Measurements from ENCODE around the gene CER1.

CER1 gene

DNA sequence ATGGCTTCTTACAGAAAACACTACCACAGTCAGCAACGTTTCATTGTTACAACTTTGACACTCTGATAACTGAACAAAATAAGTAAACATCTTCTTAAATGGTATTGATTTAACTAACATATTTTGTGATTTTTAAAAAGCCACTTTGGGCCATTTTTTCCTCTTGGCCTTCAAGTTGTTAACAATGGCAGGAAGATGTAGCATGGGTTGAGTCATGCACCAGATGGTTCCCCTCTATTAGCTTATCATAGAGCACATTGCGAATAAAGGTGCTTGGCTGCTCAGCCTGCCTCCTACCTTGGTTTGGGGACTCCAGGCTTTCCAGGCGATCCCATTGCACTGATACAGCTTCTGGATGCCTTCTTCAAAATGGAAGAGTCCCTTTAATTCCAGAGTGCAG, 24.1 kb upstream of the CER1 start:
- no peak overlapping the region for H3K27ac Mint-ChIP-seq
- no peak overlapping the region for H3K4me3 Mint-ChIP-seq
- ATAC-seq (replicated peaks) (no peak), DNase-seq (no peak)
- H3K9me3 Mint-ChIP-seq: peaks cover 0 to 7% of the 10 kb centered on the region in 2 donors
- no peaks in the 10 kb centered on the region for H3K36me3 Mint-ChIP-seq (ENCODE audit: insufficient read depth)
- H3K4me1 Mint-ChIP-seq (ENCODE audit: low read depth in 2 of 2): no peaks in the 10 kb centered on the region
- H3K27me3 Mint-ChIP-seq: peaks cover 33 to 41% of the 10 kb centered on the region in 2 donors

DNA sequence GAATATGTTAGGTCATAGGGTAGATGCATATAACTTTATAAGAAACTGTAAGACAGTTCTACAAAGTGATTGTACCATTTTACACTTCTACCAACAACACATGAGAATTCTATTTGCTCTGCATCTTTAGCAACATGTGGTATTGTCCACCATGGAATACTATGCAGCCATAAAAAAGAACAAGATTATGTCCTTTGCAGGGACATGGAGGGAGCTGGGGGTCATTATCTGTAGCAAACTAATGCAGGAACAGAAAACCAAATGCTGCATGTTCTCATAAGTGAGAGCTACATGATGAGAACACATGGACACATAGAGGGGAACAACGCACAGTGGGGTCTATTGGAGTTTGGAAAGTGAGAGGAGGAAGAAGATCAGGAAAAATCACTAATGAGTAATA, 22.2 kb upstream of the CER1 start:
- peaks cover 0 to 7% of the 10 kb centered on the region in 2 donors for H3K9me3 Mint-ChIP-seq

DNA sequence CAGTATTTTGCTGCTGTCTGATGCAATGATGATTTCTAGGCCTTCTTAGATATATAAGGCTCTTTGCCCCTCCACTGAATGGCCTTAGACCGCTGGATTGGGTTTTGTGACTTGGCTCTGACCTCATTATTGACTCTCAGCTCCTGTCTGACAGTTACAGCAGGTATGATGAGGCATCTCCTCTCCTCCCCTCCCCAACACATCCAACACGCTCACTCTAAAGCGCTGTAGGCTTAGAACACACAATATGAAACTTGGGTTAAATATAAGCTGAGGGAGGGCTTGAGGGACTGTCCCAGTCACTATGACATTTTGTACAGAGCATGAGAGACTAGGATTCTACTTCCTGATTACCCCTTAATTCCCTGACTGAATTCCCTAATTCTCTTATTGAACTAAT, 18.8 kb upstream of the CER1 start:
- ATAC-seq (replicated peaks) (no peak), DNase-seq (no peak)
- peaks cover 19 to 22% of the 10 kb centered on the region in 2 donors for H3K27me3 Mint-ChIP-seq
- H3K27ac Mint-ChIP-seq: no peak overlapping the region
- H3K4me1 Mint-ChIP-seq (ENCODE audit: low read depth in 2 of 2): no peaks in the 10 kb centered on the region
- H3K4me3 Mint-ChIP-seq: no peak overlapping the region
- H3K36me3 Mint-ChIP-seq (ENCODE audit: insufficient read depth): no peaks in the 10 kb centered on the region
- H3K9me3 Mint-ChIP-seq: peaks cover 0 to 7% of the 10 kb centered on the region in 2 donors

More for the DNA sequence above, 22.2 kb upstream of the CER1 start:
- no peak for DNase-seq
- H3K4me1 Mint-ChIP-seq (ENCODE audit: low read depth in 2 of 2): no peaks in the 10 kb centered on the region
- no peak overlapping the region for H3K27ac Mint-ChIP-seq
- peaks cover 21 to 27% of the 10 kb centered on the region in 2 donors for H3K27me3 Mint-ChIP-seq
- ATAC-seq (replicated peaks): no peak
- no peaks in the 10 kb centered on the region for H3K36me3 Mint-ChIP-seq (ENCODE audit: insufficient read depth)
- H3K4me3 Mint-ChIP-seq: no peak overlapping the region

DNA sequence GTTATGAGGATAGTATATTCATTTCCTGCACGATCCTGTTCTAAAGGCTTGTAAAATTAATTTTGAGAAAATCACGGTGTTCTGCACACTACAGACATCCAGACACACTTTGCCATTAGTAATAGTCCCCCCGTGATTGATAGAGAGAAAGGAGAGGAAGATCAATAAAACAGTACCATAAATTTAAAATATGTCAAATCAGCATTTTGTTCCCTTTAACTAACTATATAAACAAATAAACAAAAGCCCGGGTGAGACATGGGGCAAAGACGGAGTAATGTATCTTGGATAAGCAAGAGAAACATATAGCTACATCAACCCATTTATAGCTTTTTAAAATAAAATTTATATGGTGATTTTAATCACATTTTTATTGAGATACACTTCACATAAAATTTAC, 10.6 kb upstream of the CER1 start:
- Mint-ChIP-seq H3K27me3 (peaks cover 20 to 24% of the 10 kb centered on the region in 2 donors), H3K27ac (no peak overlapping the region), H3K36me3 (ENCODE audit: insufficient read depth) (no peaks in the 10 kb centered on the region), H3K9me3 (no peaks in the 10 kb centered on the region), H3K4me3 (no peak overlapping the region), H3K4me1 (ENCODE audit: low read depth in 2 of 2) (no peaks in the 10 kb centered on the region)
- ATAC-seq (replicated peaks) (no peak), DNase-seq (no peak)

DNA sequence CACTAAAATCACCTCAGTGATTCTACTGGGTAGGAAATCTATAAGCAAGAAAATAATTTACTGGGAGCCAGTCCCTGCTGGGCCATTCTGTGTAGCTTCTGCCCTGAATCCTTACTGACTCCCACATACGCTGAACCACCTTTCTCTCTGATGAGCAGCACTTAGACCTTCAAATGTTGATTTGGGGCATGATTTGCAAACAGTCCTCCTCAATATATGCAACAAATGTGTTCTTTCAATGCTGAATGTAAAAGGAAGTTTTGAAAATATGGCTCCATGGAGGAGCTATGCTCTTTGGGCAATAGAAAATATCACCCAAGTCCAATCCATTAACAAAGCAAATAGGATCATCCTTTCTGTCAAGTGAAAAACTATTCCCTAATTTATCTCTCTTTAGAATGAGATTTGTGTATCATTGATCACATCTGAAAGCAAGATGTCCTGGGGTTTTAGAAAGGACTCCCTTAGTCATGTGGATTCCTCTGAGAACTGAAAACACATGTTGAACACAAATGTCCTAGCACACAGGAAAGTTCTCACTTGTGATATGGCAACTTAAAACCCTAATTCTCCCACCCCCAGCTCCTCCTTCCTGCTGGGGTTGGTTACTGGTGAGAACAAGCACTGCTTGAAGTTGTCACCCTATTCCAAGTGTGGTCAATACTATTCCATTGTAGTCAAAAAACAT, 8.9 kb upstream of the CER1 start:
- no peak for DNase-seq
- Mint-ChIP-seq H3K9me3 (no peaks in the 10 kb centered on the region), H3K4me3 (no peak overlapping the region), H3K4me1 (ENCODE audit: low read depth in 2 of 2) (no peaks in the 10 kb centered on the region), H3K27ac (no peak overlapping the region), H3K27me3 (peaks cover 11 to 14% of the 10 kb centered on the region in 2 donors), H3K36me3 (ENCODE audit: insufficient read depth) (no peaks in the 10 kb centered on the region)
- ATAC-seq (replicated peaks): no peak

DNA sequence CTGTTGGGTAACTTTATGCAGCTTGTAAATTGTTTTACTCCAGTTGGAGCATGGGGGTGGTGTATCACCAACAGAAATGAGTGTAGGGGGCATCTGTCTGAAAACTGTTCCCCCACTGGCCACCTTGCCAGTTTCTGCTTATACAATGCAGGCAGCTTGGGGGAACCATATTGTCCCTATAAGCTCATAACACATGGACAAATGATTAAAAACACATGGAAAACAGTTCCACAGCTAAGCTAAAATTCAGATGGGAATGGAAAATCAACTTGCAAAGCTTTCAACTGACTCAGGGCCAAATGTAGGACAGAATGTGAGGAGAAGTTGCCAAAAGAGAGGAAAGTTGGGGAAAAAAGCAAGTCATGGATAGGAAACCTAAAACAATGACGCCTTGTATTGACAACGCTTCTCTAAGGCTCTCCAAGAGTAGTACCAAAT, 7.9 kb upstream of the CER1 start:
- peaks cover 8 to 11% of the 10 kb centered on the region in 2 donors for H3K27me3 Mint-ChIP-seq
- ATAC-seq (replicated peaks): no peak
- H3K36me3 Mint-ChIP-seq (ENCODE audit: insufficient read depth): no peaks in the 10 kb centered on the region
- H3K9me3 Mint-ChIP-seq: no peaks in the 10 kb centered on the region
- no peak overlapping the region for H3K4me3 Mint-ChIP-seq
- H3K4me1 Mint-ChIP-seq (ENCODE audit: low read depth in 2 of 2): no peaks in the 10 kb centered on the region
- no peak for DNase-seq
- no peak overlapping the region for H3K27ac Mint-ChIP-seq

DNA sequence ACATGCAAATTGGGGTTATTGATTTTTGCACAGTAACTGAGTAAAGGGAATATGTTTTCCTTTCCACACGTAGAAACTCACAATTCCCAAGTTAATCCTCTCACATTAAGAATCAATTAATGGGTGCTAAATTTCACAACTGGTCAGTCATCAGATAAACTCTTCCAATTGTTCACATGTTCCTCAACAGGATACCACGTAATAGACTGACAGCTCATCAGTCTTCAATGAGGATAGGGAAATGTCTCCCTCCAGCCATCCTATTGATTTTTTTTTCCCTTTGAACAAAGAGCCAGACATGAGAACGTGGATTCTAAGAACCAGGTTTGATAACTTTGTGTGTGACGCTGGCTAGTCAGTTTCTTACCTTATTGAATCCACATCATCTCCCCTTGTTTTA, 768 bp upstream of the CER1 start:
- no peak for ATAC-seq (replicated peaks)
- H3K27ac Mint-ChIP-seq: no peak overlapping the region
- no peaks in the 10 kb centered on the region for H3K36me3 Mint-ChIP-seq (ENCODE audit: insufficient read depth)
- H3K4me3 Mint-ChIP-seq: no peak overlapping the region
- no peaks in the 10 kb centered on the region for H3K9me3 Mint-ChIP-seq
- no peaks in the 10 kb centered on the region for H3K4me1 Mint-ChIP-seq (ENCODE audit: low read depth in 2 of 2)
- peaks cover 27 to 45% of the 10 kb centered on the region in 2 donors for H3K27me3 Mint-ChIP-seq
- DNase-seq: no peak

DNA sequence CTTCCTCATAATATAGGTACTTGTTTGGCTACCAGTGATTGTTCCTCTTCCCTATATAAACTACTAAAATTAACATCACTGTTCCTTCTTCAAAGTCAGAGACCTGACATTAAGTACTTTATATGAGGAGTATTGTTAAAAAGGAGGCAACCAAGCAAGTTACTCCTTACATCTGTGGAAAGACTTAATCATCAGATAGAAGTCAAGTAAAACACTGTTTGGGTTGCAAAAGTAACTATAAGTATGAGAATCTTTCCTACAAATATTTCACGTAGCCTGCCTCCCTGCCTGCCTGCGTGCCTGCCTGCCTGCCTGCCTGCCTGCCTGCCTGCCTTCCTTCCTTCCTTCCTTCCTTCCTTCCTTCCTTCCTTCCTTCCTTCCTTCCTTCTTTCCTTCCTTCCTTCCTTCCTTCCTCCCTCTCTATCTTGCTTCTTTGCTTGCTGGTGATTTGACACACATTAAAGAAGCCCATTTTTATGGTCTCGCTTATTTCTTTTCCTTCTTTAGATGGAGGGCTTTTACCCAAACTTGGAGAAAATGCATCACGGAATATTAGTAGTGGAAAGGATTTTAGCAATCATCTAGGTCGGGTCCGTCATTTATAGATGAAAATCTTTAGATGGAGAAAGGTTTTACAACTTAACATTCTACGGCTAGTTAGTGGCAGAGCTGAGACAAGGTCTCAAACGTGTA, 3.2 kb downstream of the CER1 start:
- Mint-ChIP-seq H3K9me3 (no peaks in the 10 kb centered on the region), H3K36me3 (ENCODE audit: insufficient read depth) (no peaks in the 10 kb centered on the region), H3K4me3 (no peak overlapping the region), H3K4me1 (ENCODE audit: low read depth in 2 of 2) (no peaks in the 10 kb centered on the region), H3K27ac (no peak overlapping the region), H3K27me3 (peaks cover 23 to 36% of the 10 kb centered on the region in 2 donors)
- DNase-seq (no peak), ATAC-seq (replicated peaks) (no peak)

DNA sequence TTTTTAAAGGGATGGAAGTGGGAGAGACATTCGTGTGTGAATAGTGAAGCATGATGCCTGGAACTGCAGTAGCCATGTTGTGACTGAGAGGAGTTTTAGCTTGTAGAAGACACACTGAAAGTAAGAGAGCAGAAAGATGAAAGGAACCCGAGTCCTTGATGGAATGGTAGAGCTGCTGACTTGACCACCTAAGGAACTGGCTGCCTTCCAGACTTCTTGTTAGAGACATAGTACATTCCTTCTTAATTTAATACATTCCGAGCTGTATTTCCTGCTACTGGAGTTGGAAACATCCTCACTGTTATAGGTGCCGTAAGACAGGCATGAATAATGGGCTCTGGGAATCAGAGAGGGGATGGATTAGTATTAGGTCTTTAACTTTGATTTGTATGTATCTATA, 7.4 kb downstream of the CER1 start:
- no peak for DNase-seq
- Mint-ChIP-seq H3K36me3 (ENCODE audit: insufficient read depth) (no peaks in the 10 kb centered on the region), H3K27ac (no peak overlapping the region), H3K4me3 (no peak overlapping the region), H3K4me1 (ENCODE audit: low read depth in 2 of 2) (no peaks in the 10 kb centered on the region), H3K9me3 (peaks cover 0 to 2% of the 10 kb centered on the region in 2 donors), H3K27me3 (peaks cover 28 to 38% of the 10 kb centered on the region in 2 donors)
- ATAC-seq (replicated peaks): no peak

DNA sequence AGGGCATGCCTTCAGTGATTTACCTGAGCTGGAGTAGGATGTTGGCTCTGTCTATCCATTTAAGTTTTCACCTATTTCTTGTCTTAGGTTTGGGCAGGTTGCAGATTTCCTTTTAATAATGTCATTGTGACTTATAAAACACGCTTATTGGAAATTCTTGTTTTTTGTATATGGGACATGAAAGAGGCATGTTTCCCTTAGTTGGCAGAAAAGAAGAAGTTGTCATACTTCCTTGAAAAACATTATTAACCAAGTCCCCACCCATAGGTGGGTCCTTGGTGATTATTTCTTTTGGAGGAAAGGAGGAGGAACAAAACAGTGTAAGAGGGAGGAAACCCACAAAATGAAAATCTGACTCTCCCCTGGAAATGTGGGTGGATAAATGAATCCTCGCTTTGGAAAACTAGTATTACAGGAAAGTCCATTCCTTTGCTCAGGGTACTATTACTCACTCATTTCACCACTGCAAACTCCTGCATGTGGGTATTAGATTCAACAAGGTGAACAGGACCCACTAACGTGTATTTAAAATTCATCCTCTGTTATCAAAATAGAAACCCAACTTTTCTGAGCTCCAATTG, 9.3 kb downstream of the CER1 start:
- Mint-ChIP-seq H3K36me3 (ENCODE audit: insufficient read depth) (no peaks in the 10 kb centered on the region), H3K9me3 (peaks cover 3 to 8% of the 10 kb centered on the region in 2 donors), H3K4me1 (ENCODE audit: low read depth in 2 of 2) (no peaks in the 10 kb centered on the region), H3K4me3 (no peak overlapping the region), H3K27me3 (peaks cover 44 to 45% of the 10 kb centered on the region in 2 donors), H3K27ac (no peak overlapping the region)
- ATAC-seq (replicated peaks): no peak
- DNase-seq: no peak

DNA sequence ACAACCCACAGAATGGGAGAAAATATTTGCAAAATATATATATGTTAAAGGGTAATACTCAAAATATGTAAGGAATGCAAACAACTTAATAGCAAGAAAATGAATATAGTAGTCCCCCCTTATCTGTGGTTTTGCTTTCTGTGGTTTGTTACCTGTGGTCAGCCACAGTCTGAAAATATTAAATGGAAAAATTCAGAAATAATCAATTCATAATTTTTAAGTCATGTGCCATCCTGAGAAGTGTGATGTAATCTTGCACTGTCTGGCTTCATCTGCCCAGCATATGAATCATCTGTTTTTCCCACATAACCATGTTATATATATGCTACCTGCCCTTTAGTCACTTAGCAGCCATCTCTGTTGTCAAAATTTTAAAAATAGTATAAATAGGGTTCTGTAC, 11.7 kb downstream of the CER1 start:
- DNase-seq (no peak), ATAC-seq (replicated peaks) (no peak)
- peaks cover 51 to 58% of the 10 kb centered on the region in 2 donors for H3K27me3 Mint-ChIP-seq
- H3K4me3 Mint-ChIP-seq: no peak overlapping the region
- H3K36me3 Mint-ChIP-seq (ENCODE audit: insufficient read depth): no peaks in the 10 kb centered on the region
- no peak overlapping the region for H3K27ac Mint-ChIP-seq
- no peaks in the 10 kb centered on the region for H3K4me1 Mint-ChIP-seq (ENCODE audit: low read depth in 2 of 2)
- H3K9me3 Mint-ChIP-seq: peaks cover 5 to 17% of the 10 kb centered on the region in 2 donors

DNA sequence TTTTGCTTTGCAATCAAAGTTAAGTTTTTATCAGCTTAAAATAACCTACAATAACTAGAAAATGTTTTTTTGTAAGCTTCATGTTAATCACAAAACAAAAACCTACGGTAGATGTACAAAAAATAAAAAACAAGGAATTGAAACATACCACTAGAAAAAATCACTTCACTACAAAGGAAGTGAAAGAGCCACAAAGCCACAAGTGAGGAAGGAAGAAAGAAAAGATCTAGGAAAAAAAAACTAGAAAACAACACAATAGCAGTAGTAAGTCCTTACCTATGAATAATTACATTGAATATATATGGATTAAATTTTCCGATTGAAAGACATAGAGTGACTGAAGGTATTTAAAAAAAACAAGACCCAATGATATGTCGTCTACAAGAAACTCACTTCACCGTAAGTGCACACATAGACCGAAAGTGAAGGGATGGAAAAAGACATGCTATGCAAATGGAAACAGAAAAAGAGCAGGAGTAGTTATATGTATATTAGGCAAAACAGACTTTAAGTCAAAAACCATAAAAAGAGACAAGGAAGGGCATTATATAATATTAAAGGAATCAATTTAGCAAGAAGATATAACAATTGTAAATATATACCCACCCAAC, 15.9 kb downstream of the CER1 start:
- ATAC-seq (replicated peaks): no peak
- Mint-ChIP-seq H3K9me3 (peaks cover 9 to 24% of the 10 kb centered on the region in 2 donors), H3K36me3 (ENCODE audit: insufficient read depth) (no peaks in the 10 kb centered on the region)

DNA sequence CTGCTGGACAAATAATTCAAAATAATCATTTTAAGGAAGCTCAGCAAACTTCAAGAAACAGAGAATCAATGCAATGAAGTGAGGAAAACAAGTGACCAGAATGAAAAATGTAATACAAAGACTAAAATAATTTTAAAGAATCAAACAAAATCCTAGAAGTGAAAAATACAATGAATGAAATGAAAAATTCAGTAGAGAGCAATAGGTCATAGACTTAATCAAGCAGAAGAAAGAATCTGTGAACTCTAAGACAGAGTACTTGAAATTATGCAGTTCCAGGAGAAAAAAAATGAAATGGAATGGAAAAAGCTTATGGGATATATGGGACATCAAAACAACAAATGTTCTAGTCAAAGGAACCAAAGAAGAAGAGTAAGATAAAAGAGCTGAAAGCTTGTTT, 17.5 kb downstream of the CER1 start:
- H3K9me3 Mint-ChIP-seq: peaks cover 7 to 24% of the 10 kb centered on the region in 2 donors
- no peak overlapping the region for H3K27ac Mint-ChIP-seq

More for the DNA sequence above, 15.9 kb downstream of the CER1 start:
- Mint-ChIP-seq H3K4me3 (no peak overlapping the region), H3K27ac (no peak overlapping the region), H3K27me3 (peaks cover 44 to 47% of the 10 kb centered on the region in 2 donors), H3K4me1 (ENCODE audit: low read depth in 2 of 2) (no peaks in the 10 kb centered on the region)
- DNase-seq: no peak

More for the DNA sequence above, 17.5 kb downstream of the CER1 start:
- Mint-ChIP-seq H3K27me3 (peaks cover 35% of the 10 kb centered on the region in 2 donors), H3K36me3 (ENCODE audit: insufficient read depth) (no peaks in the 10 kb centered on the region), H3K4me1 (ENCODE audit: low read depth in 2 of 2) (no peaks in the 10 kb centered on the region), H3K4me3 (no peak overlapping the region)
- ATAC-seq (replicated peaks) (no peak), DNase-seq (no peak)
